ENCODE data around the gene ZNF280C. TPM values are rescaled to one million over a fixed set of nuclear protein-coding genes. Genes with fewer than 3 reads are reported as not detected.

Gene ZNF280C
- total and polyA plus RNA-seq, 2 of the 13 experiments (the other 11 are each of a cell fraction or from before 2014, with no cell fraction given), result 3.0 to 3.3 TPM

GRCh38 chrX:130197464-130197863 lies 71.2 kb downstream of the ZNF280C start:
- POLR2A ChIA-PET, result no interaction called here
- Histone ChIP-seq H3K9ac (ENCODE audit: insufficient read depth, low read depth, low read length) (no peak overlapping the region), H3K79me2 (ENCODE audit: insufficient read depth, low read length) (no peaks in the 10 kb centered on the region), H3K27ac (ENCODE audit: extremely low read length, insufficient read depth, low read length) (no peak overlapping the region), H3K9me3 (ENCODE audit: low read length) (no peaks in the 10 kb centered on the region), H4K20me1 (ENCODE audit: insufficient read depth, low read length) (no peaks in the 10 kb centered on the region), H3K4me2 (ENCODE audit: low read depth, low read length) (no peak overlapping the region), H3K4me3 (replicated peaks in 1 of 3; ENCODE audit: insufficient read depth in 1 of 3, low read depth in 2 of 3, low read length in 3 of 3) (no peak overlapping the region), H2AFZ (ENCODE audit: low read length) (no peak overlapping the region), H3K27me3 (ENCODE audit: control insufficient read depth in 1 of 2, insufficient read depth in 2 of 2, low read length in 2 of 2) (no peaks in the 10 kb centered on the region), H3K36me3 (replicated peaks in 1 of 2; ENCODE audit: control insufficient read depth in 1 of 2, insufficient read depth in 2 of 2, low read length in 2 of 2) (no peaks in the 10 kb centered on the region), H3K4me1 (ENCODE audit: insufficient read depth, low read length) (peaks cover 13% of the 10 kb centered on the region)
- DNase-seq (ENCODE audit: low spot score) (no peak), ATAC-seq (no peak), FAIRE-seq (no peak)
- TF ChIP-seq XRCC5 (optimal IDR thresholded peaks at IDR 0.05; ENCODE audit: low read length), result no peak
- TF ChIP-seq ZBTB20 (CRISPR knock-in tag; IDR thresholded peaks at IDR 0.05; ENCODE audit: borderline replicate concordance, low read depth), result no peak
- TF ChIP-seq BORCS8-MEF2B (CRISPR knock-in tag; IDR thresholded peaks at IDR 0.05), result no peak
- no peak for TF ChIP-seq CENPBD1 (CRISPR knock-in tag; IDR thresholded peaks at IDR 0.05; ENCODE audit: borderline replicate concordance, low read depth)
- TF ChIP-seq RFXAP (CRISPR knock-in tag; IDR thresholded peaks at IDR 0.05; ENCODE audit: borderline replicate concordance), result no peak
- TF ChIP-seq NBN (conservative IDR thresholded peaks at IDR 0.05), result no peak
- TF ChIP-seq TMF1 (CRISPR knock-in tag; IDR thresholded peaks at IDR 0.05; ENCODE audit: low read depth), result no peak
- TF ChIP-seq NFIB (CRISPR knock-in tag; IDR thresholded peaks at IDR 0.05; ENCODE audit: borderline replicate concordance), result no peak
- no peak for TF ChIP-seq ZSCAN12 (CRISPR knock-in tag; IDR thresholded peaks at IDR 0.05)
- no peak for TF ChIP-seq HCFC1 (IDR thresholded peaks at IDR 0.05; ENCODE audit: low read depth, low read length)
- no peak for TF ChIP-seq GRHL1 (CRISPR knock-in tag; conservative IDR thresholded peaks at IDR 0.05)
- no peak for TF ChIP-seq ZBTB34 (CRISPR knock-in tag; IDR thresholded peaks at IDR 0.05)
- no peak for TF ChIP-seq JUNB (CRISPR knock-in tag; IDR thresholded peaks at IDR 0.05; ENCODE audit: borderline replicate concordance)
- TF ChIP-seq ZNF616 (CRISPR knock-in tag; IDR thresholded peaks at IDR 0.05; ENCODE audit: low read depth), result no peak
- TF ChIP-seq ZNF652 (CRISPR knock-in tag; IDR thresholded peaks at IDR 0.05; ENCODE audit: borderline replicate concordance, low read depth), result no peak
- TF ChIP-seq NFATC3 (CRISPR knock-in tag; IDR thresholded peaks at IDR 0.05), result no peak
- no peak for TF ChIP-seq RBFOX2 (IDR thresholded peaks at IDR 0.05; ENCODE audit: low read depth, low read length)
- TF ChIP-seq EZH2 (conservative IDR thresholded peaks at IDR 0.05; ENCODE audit: low read depth, low read length), result no peak
- no peak for TF ChIP-seq PAXIP1 (CRISPR knock-in tag; conservative IDR thresholded peaks at IDR 0.05)
- BruUV-seq (replicated peaks), result no TSS peak
- in situ Hi-C loops (cut with HindIII; ENCODE audit: extremely low pct_ligation_motif_present, low pct_unique_long_range_greater_than_20kb) (no loop called here), intact Hi-C loops (cut with micrococcal nuclease; ENCODE audit: unreplicated experiment) (no loop called here)
- CTCF ChIA-PET (ENCODE audit: low intra/inter-chr PET ratio, low total read pairs), result no interaction called here
- WGBS (ENCODE audit: low lambda C conversion rate), result 79% methylated on average over 3 of the region's 5 CpGs
